Activated CD8-positive, alpha-beta memory T cell treated with anti-CD3 and anti-CD28 coated beads, Interleukin-2, amount 50 U/mL, for 24 hours (primary cell): ENCODE results near the gene PNLIPRP2.

Experiments used
- DNase-seq: peaks from one replicate; pipeline ENCODE4 v3.0.0-alpha.2; 2020; ENCODE audit errors: extremely low read depth

Gene PNLIPRP2

DNA sequence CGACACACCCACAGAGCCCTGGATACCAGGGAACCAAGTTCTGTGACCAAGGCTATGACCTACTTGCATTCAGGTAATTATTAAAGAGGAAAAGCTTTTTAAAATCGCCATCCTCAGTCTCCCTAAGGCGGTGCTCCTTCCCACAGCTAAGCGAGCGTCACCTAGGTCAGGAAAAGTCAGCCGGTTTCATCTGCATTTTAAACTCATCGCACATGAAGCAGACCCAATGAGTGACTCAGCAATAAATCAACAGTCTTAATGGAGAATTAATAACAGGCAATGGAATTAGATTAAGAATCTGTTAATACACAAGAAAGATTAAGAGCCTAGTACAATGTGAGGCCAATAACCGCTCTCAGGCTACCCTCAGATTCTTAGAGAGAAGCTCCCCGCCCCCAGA is 62.4 kb downstream of the PNLIPRP2 start:
- DNase-seq, result no peak

DNA sequence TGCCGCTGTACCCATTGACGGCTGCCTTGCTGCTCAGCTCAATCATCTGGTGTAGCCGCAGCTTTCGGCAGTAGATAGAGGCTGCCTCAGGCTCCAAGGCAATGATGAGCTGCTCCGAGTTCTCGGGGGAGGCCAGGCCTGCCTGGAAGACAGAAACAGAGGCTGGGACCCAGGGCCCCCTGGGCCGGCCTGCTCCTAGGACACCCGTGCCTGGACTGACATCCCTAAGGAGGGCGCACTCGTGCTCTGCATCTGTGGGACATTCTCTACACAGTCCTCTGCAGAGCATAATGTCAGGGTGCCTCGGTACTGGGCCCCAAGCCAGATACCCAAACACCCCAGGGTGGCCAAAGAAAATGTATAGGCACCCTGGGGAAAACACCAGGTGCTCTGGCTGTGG is 63.1 kb downstream of the PNLIPRP2 start:
- no peak for DNase-seq

DNA sequence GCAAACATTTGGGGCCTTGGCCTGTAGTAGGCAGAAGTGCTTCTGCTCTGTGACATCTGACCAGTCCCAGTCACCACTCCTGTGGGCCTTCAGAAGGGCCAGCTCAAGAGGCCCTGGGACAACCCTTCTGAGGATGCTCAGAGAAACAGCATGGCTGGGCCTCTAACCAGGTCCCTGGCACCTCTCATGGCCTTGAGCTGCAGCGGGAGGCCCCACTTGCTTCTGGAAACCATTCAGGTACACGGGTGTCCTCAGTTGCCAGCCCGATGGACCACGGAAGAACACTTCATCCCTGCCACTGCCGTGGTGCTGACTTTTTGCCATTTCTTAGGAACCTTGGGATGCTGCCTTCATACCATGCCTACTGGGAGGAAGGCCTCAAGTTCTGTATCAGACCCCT is 64.0 kb downstream of the PNLIPRP2 start:
- DNase-seq, result no peak

DNA sequence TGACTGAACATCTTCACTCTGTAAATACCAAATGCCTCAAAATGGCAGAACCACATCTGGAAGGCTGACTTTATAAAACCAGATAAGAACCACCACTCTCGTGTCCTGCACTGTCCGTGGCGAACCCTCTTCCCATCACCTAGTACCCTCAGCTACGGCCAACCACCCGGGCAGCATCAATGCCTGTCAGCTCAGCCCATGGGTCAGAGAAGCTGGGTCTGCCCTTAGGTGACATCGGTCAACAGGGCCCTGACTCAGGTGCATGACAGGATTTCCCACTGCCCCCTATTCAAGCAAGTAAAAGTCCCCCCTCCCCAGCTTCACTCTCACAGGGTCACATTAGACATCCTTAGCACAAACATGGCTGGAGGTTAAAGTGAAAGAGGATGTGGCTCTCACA is 65.1 kb downstream of the PNLIPRP2 start:
- DNase-seq, result no peak

DNA sequence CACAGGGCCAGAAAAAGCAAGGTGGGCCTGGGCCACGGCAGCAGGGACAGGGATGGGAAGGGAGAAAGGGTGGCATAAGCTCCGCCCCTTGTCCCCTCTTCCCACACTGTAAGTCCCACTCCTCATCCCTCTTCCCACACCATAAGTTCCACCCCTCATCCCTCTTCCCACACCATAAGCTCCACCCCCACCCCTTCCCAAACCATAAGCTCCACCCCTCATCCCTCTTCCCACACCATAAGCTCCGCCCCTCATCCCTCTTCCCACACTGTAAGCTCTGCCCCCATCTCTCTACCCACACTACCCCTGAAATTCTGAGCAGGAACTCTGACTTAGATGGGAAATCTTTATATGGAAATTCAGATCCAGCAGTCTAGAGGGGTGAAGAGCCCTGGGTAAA is 65.9 kb downstream of the PNLIPRP2 start:
- DNase-seq, result no peak

DNA sequence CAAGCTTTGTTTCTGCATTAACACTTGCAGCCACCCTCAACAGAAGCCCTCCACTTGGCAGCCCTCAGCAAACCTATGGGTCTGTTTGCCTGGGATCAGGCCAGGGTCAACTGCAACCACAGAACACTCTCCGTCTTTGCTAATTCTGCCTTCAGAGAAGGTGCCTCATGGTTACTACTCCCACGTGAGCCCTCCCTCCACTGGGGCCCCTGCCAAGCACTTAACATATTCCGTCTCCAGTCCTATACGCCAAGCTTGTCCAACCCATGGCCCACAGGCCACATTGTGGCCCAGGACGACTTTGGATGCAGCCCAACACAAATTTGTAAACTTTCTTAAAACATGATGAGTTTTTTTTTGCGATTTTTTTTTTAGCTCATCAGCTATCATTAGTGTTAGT is 66.9 kb downstream of the PNLIPRP2 start:
- DNase-seq, result no peak

DNA sequence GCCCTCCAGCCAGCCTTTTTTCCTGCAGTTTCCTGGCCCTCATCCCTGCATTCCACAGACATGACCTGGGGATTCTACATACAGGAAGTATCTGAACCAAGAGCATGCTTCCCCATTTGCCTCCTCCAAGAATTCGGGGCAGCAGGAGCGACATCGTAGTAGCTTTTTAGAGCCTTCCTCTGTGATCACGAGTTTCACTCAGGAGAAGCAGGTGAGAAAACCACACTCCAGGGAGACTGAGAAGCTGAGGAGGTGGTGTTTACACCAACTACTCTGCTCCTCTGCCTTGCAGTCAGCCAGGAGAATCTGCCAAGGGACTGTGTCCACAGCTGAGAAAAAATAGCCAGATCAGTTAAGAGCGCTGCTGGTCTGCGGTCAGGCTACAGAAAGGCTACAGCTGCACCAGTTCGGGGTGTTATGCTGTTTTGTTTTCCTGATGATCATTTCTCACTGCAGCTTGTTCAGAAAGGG is 67.5 kb downstream of the PNLIPRP2 start:
- no peak for DNase-seq

DNA sequence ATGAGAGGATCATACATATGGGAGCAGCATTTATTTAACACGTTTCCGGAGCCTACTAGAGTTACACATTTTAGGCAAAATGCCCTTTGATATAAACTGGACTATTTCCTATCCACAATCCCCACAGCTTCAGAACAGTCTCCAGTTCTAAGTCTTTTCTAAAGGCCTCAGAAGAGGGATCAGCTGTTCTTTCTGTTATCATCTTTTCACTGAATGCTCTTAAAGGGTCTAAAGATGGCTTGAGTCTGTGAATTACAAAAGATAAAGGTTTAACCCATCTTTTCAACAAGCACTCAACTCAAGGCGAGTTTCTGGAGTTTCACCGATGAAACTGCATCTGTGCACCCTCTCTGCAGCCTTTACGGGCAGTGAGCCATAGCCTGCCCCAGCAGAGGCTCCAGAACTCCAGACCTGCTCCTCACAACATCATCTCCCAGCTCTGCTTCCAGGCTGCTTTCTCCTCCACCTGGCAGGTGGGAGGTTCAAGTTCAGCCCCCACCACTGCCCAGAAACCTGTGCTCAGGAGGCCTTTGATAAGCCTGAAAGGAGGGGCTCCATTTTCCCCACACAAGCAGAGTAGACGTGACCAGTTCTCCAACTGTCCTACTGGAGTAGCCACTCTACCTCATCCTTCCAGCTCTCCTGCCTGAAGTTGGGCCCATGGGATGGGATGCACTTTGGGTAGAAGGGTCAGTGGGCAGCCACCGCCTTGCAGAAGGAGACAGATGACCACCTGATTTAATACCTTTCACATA is 68.2 kb downstream of the PNLIPRP2 start:
- DNase-seq, result no peak

DNA sequence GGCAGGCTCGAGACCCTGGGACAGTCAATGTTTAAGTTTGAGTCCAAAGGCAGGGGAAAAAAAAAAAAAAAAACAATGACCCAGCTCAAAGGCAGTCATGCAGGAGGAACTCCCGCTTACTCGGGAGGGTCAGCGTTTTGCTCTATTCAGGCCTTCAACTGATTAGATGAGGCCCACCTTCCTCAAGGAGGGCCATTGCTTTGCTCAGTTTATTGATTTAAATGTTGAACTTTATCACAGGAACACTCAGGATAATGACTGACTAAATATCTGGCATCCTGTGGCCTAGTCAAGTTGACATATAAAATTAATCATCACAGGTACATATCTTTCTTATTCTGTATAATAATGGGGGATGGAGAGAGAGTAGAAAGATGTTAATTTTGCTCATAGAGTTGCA is 69.0 kb downstream of the PNLIPRP2 start:
- DNase-seq, result no peak

DNA sequence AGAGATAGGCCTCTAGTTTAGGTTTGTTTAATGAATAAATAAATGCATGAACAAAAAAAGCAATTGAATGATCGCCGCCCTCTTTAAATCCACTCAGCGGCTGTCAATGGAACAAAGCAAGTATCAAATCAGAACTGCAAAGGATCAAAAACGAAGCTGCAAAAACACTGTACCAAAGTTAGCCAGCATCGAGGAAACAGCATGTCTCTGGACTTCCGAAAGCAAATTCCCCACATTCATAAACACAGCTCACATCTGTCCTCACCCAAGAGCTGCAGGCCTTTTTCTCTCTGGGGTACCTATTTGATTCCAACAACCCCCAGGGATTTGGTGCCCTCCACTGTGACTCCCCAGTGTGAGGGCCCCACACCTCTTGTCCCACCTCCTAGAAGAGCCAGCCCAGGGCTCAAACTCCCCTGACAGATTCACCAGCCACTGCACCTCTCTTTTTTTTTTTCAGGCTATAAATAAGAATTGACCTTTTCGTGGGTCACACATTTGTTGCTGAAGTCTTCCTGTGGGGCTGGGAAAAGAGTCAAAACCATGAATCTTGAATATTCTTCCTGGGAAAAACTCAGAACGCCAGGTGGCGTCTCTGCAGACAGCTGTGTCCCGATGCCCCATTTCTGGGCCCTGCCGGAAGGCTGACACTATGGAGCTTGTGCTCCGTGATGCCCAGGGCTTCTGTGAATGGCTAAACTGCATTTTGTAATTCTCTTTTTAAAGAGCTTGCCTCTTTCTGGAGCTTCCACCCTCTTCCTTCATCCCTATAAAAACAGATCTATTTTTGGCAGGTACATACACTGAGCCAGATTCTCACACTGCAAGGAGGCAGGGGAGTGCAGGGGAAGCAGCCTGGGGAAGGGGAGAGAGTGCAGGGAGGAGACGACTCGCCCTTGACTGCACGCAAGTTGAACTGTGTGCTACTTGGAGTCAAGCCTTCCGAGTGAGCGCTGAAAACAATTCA is 69.9 kb downstream of the PNLIPRP2 start:
- DNase-seq, result no peak

DNA sequence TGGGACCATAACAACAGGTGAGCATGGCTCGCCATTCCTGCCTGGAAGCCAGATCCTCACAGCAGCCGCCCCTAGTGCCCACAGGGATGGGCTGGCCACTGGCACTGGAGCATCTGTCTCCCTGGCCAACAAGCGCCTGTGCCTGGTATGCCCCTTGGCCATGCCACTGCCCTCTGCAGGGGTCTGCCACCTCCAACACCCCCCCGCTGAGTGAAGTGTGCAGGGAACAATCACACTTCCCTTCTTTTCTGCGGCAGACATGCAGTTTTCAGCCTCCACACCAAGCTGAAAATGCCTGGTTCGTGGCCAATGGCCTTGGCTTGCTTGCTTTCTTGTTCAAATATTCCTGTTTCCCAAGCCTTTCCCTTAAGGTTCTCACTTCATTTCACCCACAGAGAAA is 70.9 kb downstream of the PNLIPRP2 start:
- no peak for DNase-seq

DNA sequence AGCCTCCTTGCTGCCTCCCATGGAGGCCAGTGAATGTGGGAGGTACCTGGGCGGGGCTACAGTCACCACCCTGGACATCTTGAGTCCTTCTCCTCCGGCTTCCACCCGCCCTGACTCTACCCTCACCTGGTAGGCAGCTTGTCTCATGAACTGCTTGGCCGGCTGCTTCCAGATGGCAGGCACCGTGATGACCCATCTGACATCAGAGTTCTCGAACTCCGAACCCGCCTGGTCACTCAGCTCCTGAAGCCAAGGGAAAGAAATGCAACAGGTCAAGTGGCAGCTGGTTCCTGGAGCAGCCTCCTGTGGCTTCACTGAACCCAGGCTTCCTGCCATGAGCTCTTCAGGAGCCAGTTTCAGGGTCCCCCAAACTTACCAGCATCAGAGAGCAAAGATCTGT is 71.5 kb downstream of the PNLIPRP2 start:
- no peak for DNase-seq

DNA sequence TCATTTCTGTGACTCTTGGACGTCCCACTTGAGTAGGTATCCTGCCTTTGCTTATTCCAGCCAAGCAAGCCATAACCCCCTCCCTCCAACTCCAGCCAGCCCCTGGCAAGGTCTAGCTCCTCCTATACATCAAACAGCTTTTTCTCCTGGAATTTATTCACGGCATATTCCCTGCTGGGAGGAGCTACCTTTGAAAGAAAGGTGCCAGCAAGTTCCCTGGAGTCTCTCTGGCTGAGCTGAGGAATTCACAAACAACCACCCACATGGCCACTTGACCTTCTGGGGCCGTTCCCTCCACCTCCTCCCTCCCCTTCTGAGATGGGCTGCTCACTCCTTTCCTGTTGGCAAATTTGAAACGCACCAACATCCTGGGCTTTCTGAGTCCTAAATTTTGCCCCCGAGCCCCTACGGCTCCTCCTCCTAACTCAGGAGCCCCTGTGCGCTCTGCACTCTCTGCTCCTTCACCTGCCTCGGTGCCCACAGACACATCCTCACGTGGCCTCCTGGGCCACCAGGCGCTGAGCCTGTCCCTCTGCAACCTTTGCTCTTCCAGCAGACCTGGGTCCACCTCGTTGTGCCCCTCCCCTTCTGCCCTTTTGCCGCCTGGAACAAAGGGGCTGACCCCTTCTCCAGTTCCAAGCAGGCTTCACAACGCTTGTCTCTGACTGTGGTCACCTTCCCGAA is 73.6 kb downstream of the PNLIPRP2 start:
- no peak for DNase-seq
